A673 (cell line): ENCODE measurements around the gene TROAP. TPM values are rescaled to one million over a fixed set of nuclear protein-coding genes. Genes with fewer than 3 reads are reported as not detected.
"Not testable (repeated sequence)": the region's sequence is repeated elsewhere in the genome, so short reads cannot be mapped to it uniquely, and the experiment has no call there.

ENCODE experiments used
- BruUV-seq: library from RNA; stranded (reverse); fragments of 400-500 nt; replicated peaks from 2 replicates; lab custom pipeline; 2021; lab: Mats Ljungman, UMichigan
- CTCF ChIA-PET: fragments of 300-600 bp; sonication (Branson Sonifier 250); formaldehyde crosslinking; loops from one replicate; lab custom pipeline; 2022; ENCODE audit warnings: antibody characterized with exemption; lab: Charles Lee
- POLR2A ChIA-PET: fragments of 300-600 bp; sonication (Branson Sonifier 250); formaldehyde crosslinking; loops from one replicate; lab custom pipeline; 2022; ENCODE audit warnings: antibody characterized with exemption; ENCODE audit not compliant: low non-redundant PET; lab: Charles Lee
- DNase-seq: peaks from one replicate; pipeline ENCODE4 v3.0.0-alpha.2; 2015; ENCODE audit warnings: low spot score
- H3K27ac ChIP-seq: fragments of 200-600 bp; sonication (generic); 2 replicates; pipeline ENCODE4 v1.5.1; 2016; ENCODE audit warnings: mixed run types, low read depth, mild to moderate bottlenecking, mixed read lengths, antibody characterized with exemption, low read length; ENCODE audit not compliant: poor library complexity, severe bottlenecking
- H3K27me3 ChIP-seq: fragments of 200-600 bp; sonication (generic); replicated peaks from 2 replicates; pipeline ENCODE4 v1.6.1; 2017; ENCODE audit warnings: mixed run types, low read depth, mild to moderate bottlenecking, mixed read lengths, antibody characterized with exemption, low read length; ENCODE audit not compliant: insufficient read depth, poor library complexity
- H3K36me3 ChIP-seq: fragments of 200-600 bp; sonication (generic); 2 replicates; pipeline ENCODE4 v1.6.1; 2016; ENCODE audit warnings: mixed run types, mild to moderate bottlenecking, mixed read lengths, antibody characterized with exemption, low read length; ENCODE audit not compliant: insufficient read depth, poor library complexity, severe bottlenecking
- H3K4me1 ChIP-seq: fragments of 200-600 bp; sonication (generic); 2 replicates; pipeline ENCODE4 v1.6.1; 2017; ENCODE audit warnings: mixed run types, mild to moderate bottlenecking, mixed read lengths, antibody characterized with exemption, low read length; ENCODE audit not compliant: insufficient read depth, poor library complexity, severe bottlenecking
- H3K4me3 ChIP-seq: fragments of 200-600 bp; sonication (generic); 2 replicates; pipeline ENCODE4 v1.5.1; 2016; ENCODE audit warnings: low read depth, mixed run types, mild to moderate bottlenecking, mixed read lengths, low read length; ENCODE audit not compliant: poor library complexity, severe bottlenecking
- H3K9me3 ChIP-seq: fragments of 200-600 bp; sonication (generic); 2 replicates; pipeline ENCODE4 v1.6.1; 2016; ENCODE audit warnings: mixed run types, low read depth, mild to moderate bottlenecking, mixed read lengths, antibody characterized with exemption, low read length; ENCODE audit not compliant: poor library complexity, severe bottlenecking
- EZH2 ChIP-seq: fragments of 200-600 bp; sonication (generic); IDR thresholded peaks from 2 replicates; pipeline ENCODE4 v1.6.1; 2017; ENCODE audit warnings: borderline replicate concordance, low read depth, mild to moderate bottlenecking, mixed read lengths, antibody characterized with exemption, low read length; ENCODE audit not compliant: poor library complexity, severe bottlenecking
- intact Hi-C: fragments of 100-400 bp; cut with micrococcal nuclease; formaldehyde crosslinking; loops from one replicate; pipeline ENCODE4 v1.10.0; 2022; ENCODE audit not compliant: unreplicated experiment
- total RNA-seq: library from RNA; stranded (reverse); gene quantifications from 2 replicates; pipeline ENCODE4 v1.2.3, GENCODE V29; 2021
- TF ChIP-seq, protein P1 (sequence below): fragments of 300-800, 200-600 bp; sonication (generic); conservative IDR thresholded peaks from 2 replicates; pipeline ENCODE4 v1.5.1; 2017; ENCODE audit warnings: low read depth, mild to moderate bottlenecking, antibody characterized with exemption, low read length, moderate library complexity, mixed read lengths

Gene TROAP
- total RNA-seq, 1 experiment from 2014 or later, result 124 TPM

DNA sequence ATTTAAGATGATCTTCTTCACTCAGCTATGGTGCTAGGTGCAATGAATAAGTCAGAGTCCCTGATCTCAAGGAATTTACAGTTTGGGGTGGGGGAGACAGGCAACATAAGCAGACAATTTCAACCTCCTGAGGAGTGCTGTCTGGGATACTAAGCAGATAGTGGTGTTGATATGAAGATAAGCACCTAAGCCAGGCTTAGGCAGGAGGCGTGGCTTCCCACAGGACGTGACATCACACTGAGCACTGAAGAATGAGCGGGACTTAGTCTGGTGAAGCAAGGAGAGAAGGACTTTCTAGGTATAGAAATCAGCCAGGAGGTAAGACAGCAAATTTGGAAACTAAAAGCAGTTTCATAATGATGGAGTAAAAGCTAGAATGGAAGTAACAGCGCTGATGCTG lies 21.3 kb upstream of the TROAP start:
- ChIA-PET POLR2A (no interaction called here), CTCF (no interaction called here)
- no peak for DNase-seq
- intact Hi-C loops, result no loop called here
- no peak for TF ChIP-seq EZH2
- no TSS peak for BruUV-seq
- no peaks in the 10 kb centered on the region for H3K9me3 ChIP-seq
- H3K4me1 ChIP-seq, result no peaks in the 10 kb centered on the region
- no peaks in the 10 kb centered on the region for H3K36me3 ChIP-seq
- H3K27me3 ChIP-seq, result no peaks in the 10 kb centered on the region
- no peak overlapping the region for H3K4me3 ChIP-seq
- no peak overlapping the region for H3K27ac ChIP-seq

DNA sequence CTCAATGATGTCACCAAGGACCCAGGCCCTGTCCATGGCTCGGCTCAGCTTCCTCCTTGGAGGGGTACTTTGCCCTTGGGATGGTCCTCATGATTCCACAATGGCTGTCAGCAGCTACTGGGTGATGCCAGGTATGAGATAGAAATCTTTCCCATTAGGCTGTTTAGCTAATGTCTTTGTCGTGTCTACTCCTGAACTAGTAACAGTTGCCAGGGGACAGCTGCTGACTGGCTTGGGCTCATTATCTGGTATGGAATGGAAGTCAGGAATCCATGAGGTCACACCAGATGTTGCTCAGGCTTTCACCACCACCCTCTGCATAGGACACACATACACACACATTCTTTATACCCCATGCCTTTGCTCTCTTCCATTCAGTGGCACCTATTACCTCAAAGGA lies 18.9 kb upstream of the TROAP start:
- H3K4me1 ChIP-seq, result no peaks in the 10 kb centered on the region
- H3K4me3 ChIP-seq, result no peak overlapping the region
- no peak overlapping the region for H3K27ac ChIP-seq
- H3K9me3 ChIP-seq, result no peaks in the 10 kb centered on the region
- no peak for TF ChIP-seq EZH2
- CTCF ChIA-PET, result no interaction called here
- no peaks in the 10 kb centered on the region for H3K27me3 ChIP-seq
- intact Hi-C loops, result no loop called here
- no peaks in the 10 kb centered on the region for H3K36me3 ChIP-seq
- DNase-seq, result no peak
- POLR2A ChIA-PET, result no interaction called here
- BruUV-seq, result no TSS peak

DNA sequence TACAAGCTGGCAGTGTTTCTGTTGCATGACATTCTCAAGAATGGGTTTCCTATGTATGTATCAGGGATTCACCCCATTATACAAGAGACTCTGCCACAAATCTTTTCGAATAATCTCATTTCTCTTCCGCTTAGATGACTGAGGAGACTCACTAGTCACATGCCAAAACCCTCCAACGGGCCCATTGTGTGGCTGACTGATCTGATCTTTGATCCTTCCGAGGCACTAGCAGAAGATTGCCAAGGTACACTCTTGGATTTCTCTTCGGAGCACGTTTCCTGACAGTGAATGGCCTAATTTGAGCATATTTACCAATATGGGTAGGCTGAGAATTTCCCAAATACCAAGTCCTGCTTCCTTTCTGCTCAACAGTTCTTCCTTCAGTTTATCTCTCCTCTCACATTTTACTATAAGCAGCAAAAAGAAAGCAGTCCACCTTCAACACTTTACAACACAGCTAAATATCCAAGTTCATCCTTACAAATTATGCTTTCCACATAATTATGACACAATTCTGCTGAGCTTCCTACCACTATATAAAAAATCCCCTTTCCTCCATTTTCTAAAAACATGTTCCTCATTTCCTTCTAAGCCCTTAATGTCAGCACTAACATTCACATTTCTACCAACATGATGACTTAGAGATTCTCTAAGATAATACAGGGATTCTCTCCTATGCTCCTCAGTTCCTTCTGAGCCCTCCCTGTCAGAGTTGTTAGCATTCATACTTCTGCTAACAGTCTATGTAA lies 17.1 kb upstream of the TROAP start:
- Histone ChIP-seq H3K4me3 (no peak overlapping the region), H3K27me3 (no peaks in the 10 kb centered on the region), H3K27ac (no peak overlapping the region), H3K9me3 (no peaks in the 10 kb centered on the region), H3K4me1 (no peaks in the 10 kb centered on the region), H3K36me3 (no peaks in the 10 kb centered on the region)
- ChIA-PET POLR2A (no interaction called here), CTCF (no interaction called here)
- TF ChIP-seq EZH2, result no peak
- TF ChIP-seq, protein P1, sequence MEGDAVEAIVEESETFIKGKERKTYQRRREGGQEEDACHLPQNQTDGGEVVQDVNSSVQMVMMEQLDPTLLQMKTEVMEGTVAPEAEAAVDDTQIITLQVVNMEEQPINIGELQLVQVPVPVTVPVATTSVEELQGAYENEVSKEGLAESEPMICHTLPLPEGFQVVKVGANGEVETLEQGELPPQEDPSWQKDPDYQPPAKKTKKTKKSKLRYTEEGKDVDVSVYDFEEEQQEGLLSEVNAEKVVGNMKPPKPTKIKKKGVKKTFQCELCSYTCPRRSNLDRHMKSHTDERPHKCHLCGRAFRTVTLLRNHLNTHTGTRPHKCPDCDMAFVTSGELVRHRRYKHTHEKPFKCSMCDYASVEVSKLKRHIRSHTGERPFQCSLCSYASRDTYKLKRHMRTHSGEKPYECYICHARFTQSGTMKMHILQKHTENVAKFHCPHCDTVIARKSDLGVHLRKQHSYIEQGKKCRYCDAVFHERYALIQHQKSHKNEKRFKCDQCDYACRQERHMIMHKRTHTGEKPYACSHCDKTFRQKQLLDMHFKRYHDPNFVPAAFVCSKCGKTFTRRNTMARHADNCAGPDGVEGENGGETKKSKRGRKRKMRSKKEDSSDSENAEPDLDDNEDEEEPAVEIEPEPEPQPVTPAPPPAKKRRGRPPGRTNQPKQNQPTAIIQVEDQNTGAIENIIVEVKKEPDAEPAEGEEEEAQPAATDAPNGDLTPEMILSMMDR, result no peak
- DNase-seq, result no peak
- no TSS peak for BruUV-seq
- intact Hi-C loops, result no loop called here

DNA sequence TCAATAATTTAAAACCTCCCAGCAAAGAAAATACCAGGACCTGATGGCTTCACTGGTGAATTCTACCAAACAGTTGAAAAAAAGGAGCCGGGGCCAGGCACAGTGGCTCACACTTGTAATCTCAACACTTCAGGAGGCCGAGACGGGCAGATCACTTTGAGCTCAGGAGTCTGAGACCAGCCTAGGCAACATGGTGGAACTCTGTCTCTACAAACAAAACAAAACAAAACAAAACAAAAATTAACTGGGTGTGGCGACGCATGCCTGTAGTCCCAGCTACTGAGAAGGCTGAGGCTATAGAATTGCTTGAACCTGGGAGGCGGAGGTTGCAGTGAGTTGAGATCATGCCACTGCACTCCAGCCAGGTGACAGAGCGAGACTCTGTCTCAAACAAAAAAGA lies 13.7 kb upstream of the TROAP start:
- ChIA-PET CTCF (interaction anchor here (0.7 kb wide), 1 partner anchor 272 kb away, joined by 3 read pairs; no protein-coding TSS in a partner anchor), POLR2A (no interaction called here)
- Histone ChIP-seq H3K36me3 (no peaks in the 10 kb centered on the region), H3K9me3 (no peaks in the 10 kb centered on the region), H3K4me1 (no peaks in the 10 kb centered on the region), H3K4me3 (no peak overlapping the region), H3K27me3 (no peaks in the 10 kb centered on the region), H3K27ac (no peak overlapping the region)
- no peak for DNase-seq
- intact Hi-C loops, result no loop called here
- TF ChIP-seq, protein P1, result no peak
- no peak for TF ChIP-seq EZH2
- BruUV-seq, result no TSS peak

DNA sequence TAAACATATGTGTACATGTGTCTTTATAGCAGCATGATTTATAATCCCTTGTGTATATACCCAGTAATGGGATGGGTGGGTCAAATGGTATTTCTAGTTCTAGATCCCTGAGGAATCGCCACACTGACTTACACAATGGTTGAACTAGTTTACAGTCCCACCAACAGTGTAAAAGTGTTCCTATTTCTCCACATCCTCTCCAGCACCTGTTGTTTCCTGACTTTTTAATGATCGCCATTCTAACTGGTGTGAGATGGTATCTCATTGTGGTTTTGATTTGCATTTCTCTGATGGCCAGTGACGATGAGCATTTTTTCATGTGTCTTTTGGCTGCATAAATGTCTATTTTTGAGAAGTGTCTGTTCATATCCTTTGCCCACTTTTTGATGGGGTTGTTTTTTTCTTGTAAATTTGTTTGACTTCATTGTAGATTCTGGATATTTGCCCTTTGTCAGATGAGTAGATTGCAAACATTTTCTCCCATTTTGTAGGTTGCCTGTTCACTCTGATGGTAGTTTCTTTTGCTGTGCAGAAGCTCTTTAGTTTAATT lies 12.5 kb upstream of the TROAP start:
- H3K27me3 ChIP-seq, BruUV-seq, H3K9me3 ChIP-seq, DNase-seq, H3K36me3 ChIP-seq, H3K4me1 ChIP-seq, POLR2A ChIA-PET, H3K27ac ChIP-seq, H3K4me3 ChIP-seq, CTCF ChIA-PET, intact Hi-C loops: not testable (repeated sequence)
